GM21447 (cell line): Measurements from ENCODE around the gene SH3RF1.

Source experiments
- ATAC-seq: cut with Tn5 transposase; IDR thresholded peaks from one replicate; pipeline ENCODE4 v1.9.1; 2021; ENCODE audit not compliant: unreplicated experiment

Gene SH3RF1

GRCh38 chr4:169110633-169111032 lies 160.1 kb downstream of the SH3RF1 start:
- ATAC-seq: no peak

GRCh38 chr4:169109035-169109675 lies 161.6 kb downstream of the SH3RF1 start:
- no peak for ATAC-seq

- no peak for ATAC-seq
Observed at GRCh38 chr4:169108303-169108702, 162.5 kb downstream of the SH3RF1 start.

DNA sequence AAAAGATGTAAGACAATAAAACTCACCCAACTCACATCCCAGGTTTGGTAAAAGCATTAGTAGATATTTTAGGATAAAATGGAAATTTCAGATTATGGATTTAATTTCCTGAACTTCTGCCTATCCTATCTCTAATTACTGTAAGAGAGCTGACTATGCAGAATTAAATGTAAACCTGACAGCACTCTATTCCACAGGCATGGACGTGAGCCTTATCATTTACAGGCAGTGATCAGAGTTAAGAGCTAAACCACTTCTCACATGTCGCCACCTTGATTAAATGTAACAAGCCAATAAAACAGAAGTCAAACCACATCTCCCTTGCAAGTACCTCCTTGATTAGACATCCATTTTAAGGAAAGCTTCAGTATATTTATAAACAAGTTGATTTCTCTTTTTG lies 163.2 kb downstream of the SH3RF1 start:
- ATAC-seq: no peak

- ATAC-seq: no peak
Observed at GRCh38 chr4:169106696-169107229, 164.0 kb downstream of the SH3RF1 start.

- ATAC-seq: no peak
Observed at GRCh38 chr4:169105620-169106019, 165.1 kb downstream of the SH3RF1 start.

GRCh38 chr4:169103966-169104412 lies 166.8 kb downstream of the SH3RF1 start:
- no peak for ATAC-seq

- ATAC-seq: no peak
Observed at GRCh38 chr4:169102026-169102425, 168.7 kb downstream of the SH3RF1 start.

DNA sequence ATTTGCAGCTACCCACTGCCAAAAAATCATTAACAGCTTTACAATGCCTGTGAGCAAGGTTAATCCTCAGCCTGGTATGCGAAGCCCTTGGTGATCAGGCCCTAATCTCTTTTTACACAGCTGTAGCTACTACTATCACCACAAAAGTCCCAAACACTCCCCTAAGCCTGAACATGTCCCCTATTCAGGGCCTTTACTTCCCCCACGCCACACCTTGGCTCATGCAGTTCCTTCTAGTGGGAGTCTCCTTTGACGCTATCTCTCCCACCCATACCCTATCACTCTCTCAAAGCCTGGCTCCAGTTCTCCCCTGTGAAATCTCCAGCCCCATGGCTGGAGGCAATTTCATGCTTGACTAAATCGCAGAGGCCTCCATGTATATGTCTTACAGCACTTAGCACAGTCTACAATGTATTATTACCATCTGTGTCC lies 170.1 kb downstream of the SH3RF1 start:
- no peak for ATAC-seq

- peak; percentile 53 for ATAC-seq
Observed at GRCh38 chr4:169099771-169100180, 171.0 kb downstream of the SH3RF1 start.

- peak; percentile 8 for ATAC-seq
Observed at GRCh38 chr4:169098969-169099690, 171.6 kb downstream of the SH3RF1 start.

DNA sequence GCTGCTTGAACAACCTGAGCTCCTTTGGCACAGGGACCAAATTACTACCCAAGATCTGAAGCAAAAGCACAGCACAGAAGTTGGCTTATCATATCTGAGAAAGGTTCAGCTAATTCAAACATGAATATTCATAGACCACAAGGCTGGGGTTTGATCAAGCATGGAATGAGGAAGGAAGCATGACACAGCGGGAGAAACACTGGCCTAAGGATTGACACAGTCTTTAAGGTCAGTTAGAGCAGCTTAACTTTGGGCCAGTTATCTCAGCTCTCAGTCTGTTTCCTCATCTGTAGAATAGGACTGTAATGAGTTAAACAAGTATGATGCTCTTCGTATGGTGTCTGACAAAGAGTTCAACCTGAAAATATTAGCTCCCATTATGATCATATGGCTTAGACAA lies 172.2 kb downstream of the SH3RF1 start:
- peak; percentile 51 for ATAC-seq

- ATAC-seq: peak; percentile 44
Observed at GRCh38 chr4:169098054-169098497, 172.7 kb downstream of the SH3RF1 start.

GRCh38 chr4:169096221-169096620 lies 174.5 kb downstream of the SH3RF1 start:
- ATAC-seq: no peak

GRCh38 chr4:169094656-169095231 lies 176.0 kb downstream of the SH3RF1 start:
- ATAC-seq: no peak

DNA sequence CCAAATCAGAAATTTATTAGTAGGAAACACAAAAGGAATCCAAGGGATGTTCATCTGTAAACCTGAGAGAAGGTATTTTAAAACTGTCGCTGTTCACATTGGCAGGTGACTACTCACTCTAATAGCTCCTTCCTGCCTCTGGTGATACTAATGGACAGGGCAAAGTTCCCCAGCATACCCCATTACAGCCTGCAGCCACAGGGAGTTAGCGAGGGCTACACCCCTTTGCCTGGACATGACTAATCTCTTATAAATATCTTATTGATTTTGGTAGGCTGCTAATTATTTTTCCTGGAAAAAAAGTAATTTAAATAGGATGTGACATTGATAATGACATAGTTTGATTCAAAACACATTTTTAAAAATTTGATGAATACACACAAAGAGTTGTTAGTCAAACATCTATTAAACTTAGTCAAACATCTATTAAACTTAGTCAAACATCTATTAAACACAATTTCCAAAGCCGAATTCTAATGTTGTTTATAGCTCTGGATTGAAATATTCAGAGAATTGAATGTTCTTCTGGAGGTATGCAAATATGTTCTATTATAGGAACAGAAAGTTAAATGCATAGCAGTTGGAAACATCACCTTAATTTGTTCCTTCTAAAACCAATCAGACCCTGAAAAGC lies 177.8 kb downstream of the SH3RF1 start:
- ATAC-seq: no peak

- ATAC-seq: no peak
Observed at GRCh38 chr4:169090484-169091215, 180.1 kb downstream of the SH3RF1 start.

DNA sequence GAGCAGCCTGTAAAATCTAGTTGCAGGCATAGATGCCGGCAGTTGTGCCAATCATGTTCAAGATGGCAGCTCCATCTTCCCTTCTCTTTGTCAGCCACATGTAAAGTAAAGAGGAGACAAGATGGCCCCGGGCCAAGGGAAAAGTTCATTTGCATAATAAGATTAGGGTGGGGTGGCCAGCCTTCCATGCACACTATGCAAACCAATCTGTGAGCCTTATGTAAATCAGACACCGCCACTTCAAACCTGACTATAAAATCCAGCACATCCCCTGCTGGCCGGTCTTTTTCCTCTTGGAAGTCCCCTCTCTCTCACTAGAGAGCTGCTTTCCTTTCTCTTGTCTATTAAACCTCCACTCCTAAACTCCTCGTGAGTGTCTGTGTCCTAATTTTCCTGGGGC lies 181.8 kb downstream of the SH3RF1 start:
- ATAC-seq: no peak

DNA sequence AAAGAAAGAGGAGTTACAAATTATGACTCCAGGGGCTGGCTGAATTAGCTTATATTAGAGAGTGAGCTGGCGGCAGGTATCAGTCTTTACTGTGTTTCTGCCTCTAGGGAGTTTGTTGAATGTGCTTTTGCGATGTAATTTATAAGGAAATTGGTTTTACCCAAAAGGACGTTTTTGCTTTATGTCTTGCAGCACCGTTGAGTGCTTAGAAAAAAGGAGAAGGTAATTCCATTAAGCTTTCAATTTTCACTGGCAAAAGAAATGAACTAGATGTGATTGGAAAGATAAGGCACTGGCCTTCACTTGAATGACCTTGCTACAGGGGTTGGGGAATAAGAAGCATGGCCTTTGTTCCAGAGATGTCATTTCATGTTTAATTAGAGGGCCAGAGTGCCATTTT lies 185.8 kb downstream of the SH3RF1 start:
- ATAC-seq: no peak

GRCh38 chr4:169080981-169081380 lies 189.8 kb downstream of the SH3RF1 start:
- ATAC-seq: no peak
